ENCODE results near the gene YKT6.

YKT6 gene

GRCh38 chr7:44220358-44221112 lies 19.8 kb downstream of the YKT6 start:
- no peak for DNase-seq

GRCh38 chr7:44221231-44221791 lies 20.5 kb downstream of the YKT6 start:
- peak; percentile 14 for DNase-seq

GRCh38 chr7:44222074-44222473 lies 21.3 kb downstream of the YKT6 start:
- DNase-seq, result no peak

GRCh38 chr7:44222776-44223261 lies 22.0 kb downstream of the YKT6 start:
- DNase-seq, result no peak

- DNase-seq, result no peak
These were observed 22.7 kb downstream of the YKT6 start for GRCh38 chr7:44223362-44224079.

- no peak for DNase-seq
These were observed 23.5 kb downstream of the YKT6 start for GRCh38 chr7:44224080-44224973.

- DNase-seq, result no peak
These were observed 24.3 kb downstream of the YKT6 start for GRCh38 chr7:44224974-44225565.

GRCh38 chr7:44225566-44226395 lies 25.0 kb downstream of the YKT6 start:
- no peak for DNase-seq

GRCh38 chr7:44226396-44226753 lies 25.6 kb downstream of the YKT6 start:
- DNase-seq, result no peak

GRCh38 chr7:44227911-44228310 lies 27.1 kb downstream of the YKT6 start:
- no peak for DNase-seq

- DNase-seq, result no peak
These were observed 28.0 kb downstream of the YKT6 start for GRCh38 chr7:44228571-44229350.

GRCh38 chr7:44229546-44230105 lies 28.8 kb downstream of the YKT6 start:
- DNase-seq, result no peak

- no peak for DNase-seq
These were observed 29.5 kb downstream of the YKT6 start for GRCh38 chr7:44230286-44230685.

GRCh38 chr7:44231088-44231487 lies 30.3 kb downstream of the YKT6 start:
- no peak for DNase-seq

- no peak for DNase-seq
These were observed 31.6 kb downstream of the YKT6 start for GRCh38 chr7:44232396-44232795.

- no peak for DNase-seq
These were observed 32.3 kb downstream of the YKT6 start for GRCh38 chr7:44232901-44233715.

- no peak for DNase-seq
These were observed 34.3 kb downstream of the YKT6 start for GRCh38 chr7:44235066-44235465.

GRCh38 chr7:44235582-44236332 lies 35.0 kb downstream of the YKT6 start:
- DNase-seq, result no peak

- DNase-seq, result no peak
These were observed 35.6 kb downstream of the YKT6 start for GRCh38 chr7:44236333-44236728.
